Prostate gland (tissue), 2 donors: ENCODE measurements around the gene ACTL8.

ENCODE experiments used
- POLR2A ChIP-seq: fragments of 450-650 bp; IDR thresholded peaks from one replicate; pipeline ENCODE4 v1.6.1; 2016; ENCODE audit warnings: antibody characterized with exemption, mild to moderate bottlenecking
- TF ChIP-seq, protein P1 (sequence below), 4 experiments: fragments of 200-600 bp in 2 of 4; fragments of 450-650 bp in 2 of 4; sonication (generic) in 2 of 4; IDR thresholded peaks; 1 replicate in 3 of 4; 2 replicates in 1 of 4; pipeline ENCODE4 v1.5.1; 2016 to 2019; ENCODE audit warnings: antibody characterized with exemption in 4 of 4, mild to moderate bottlenecking in 2 of 4, moderate library complexity in 2 of 4

GRCh38 chr1:17837233-17838030, 82.3 kb downstream of the ACTL8 start:
- TF ChIP-seq, protein P1, sequence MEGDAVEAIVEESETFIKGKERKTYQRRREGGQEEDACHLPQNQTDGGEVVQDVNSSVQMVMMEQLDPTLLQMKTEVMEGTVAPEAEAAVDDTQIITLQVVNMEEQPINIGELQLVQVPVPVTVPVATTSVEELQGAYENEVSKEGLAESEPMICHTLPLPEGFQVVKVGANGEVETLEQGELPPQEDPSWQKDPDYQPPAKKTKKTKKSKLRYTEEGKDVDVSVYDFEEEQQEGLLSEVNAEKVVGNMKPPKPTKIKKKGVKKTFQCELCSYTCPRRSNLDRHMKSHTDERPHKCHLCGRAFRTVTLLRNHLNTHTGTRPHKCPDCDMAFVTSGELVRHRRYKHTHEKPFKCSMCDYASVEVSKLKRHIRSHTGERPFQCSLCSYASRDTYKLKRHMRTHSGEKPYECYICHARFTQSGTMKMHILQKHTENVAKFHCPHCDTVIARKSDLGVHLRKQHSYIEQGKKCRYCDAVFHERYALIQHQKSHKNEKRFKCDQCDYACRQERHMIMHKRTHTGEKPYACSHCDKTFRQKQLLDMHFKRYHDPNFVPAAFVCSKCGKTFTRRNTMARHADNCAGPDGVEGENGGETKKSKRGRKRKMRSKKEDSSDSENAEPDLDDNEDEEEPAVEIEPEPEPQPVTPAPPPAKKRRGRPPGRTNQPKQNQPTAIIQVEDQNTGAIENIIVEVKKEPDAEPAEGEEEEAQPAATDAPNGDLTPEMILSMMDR (IDR thresholded peaks at IDR 0.05), result no peak
- TF ChIP-seq POLR2A, result no peak
